HG03159 (cell line): ENCODE data around the gene OCIAD1.
"Not testable (repeated sequence)": the region's sequence is repeated elsewhere in the genome, so short reads cannot be mapped to it uniquely, and the experiment has no call there.

Source experiments
- ATAC-seq: cut with Tn5 transposase; IDR thresholded peaks from one replicate; pipeline ENCODE4 v1.9.1; 2021; ENCODE audit warnings: mild to moderate bottlenecking, moderate library complexity; ENCODE audit not compliant: unreplicated experiment

Gene OCIAD1

GRCh38 chr4:48816297-48816696, 14.6 kb upstream of the OCIAD1 start:
- ATAC-seq: not testable (repeated sequence)

- ATAC-seq: no peak
These were observed 13.9 kb upstream of the OCIAD1 start for GRCh38 chr4:48816971-48817370.

- not testable (repeated sequence) for ATAC-seq
These were observed 9.5 kb upstream of the OCIAD1 start for GRCh38 chr4:48821431-48821830.

- no peak for ATAC-seq
These were observed 3.3 kb upstream of the OCIAD1 start for GRCh38 chr4:48827622-48828021.

- ATAC-seq: no peak
These were observed 693 bp downstream of the OCIAD1 start for GRCh38 chr4:48831532-48832030.

GRCh38 chr4:48832571-48832970, 1.7 kb downstream of the OCIAD1 start:
- ATAC-seq: no peak

- no peak for ATAC-seq
These were observed 5.8 kb downstream of the OCIAD1 start for GRCh38 chr4:48836658-48837057.

- ATAC-seq: no peak
These were observed 10.3 kb downstream of the OCIAD1 start for GRCh38 chr4:48841045-48841827.

- no peak for ATAC-seq
These were observed 14.0 kb downstream of the OCIAD1 start for GRCh38 chr4:48844843-48845242.

GRCh38 chr4:48848799-48849198, 17.9 kb downstream of the OCIAD1 start:
- not testable (repeated sequence) for ATAC-seq

GRCh38 chr4:48851651-48852050, 20.8 kb downstream of the OCIAD1 start:
- no peak for ATAC-seq

- ATAC-seq: no peak
These were observed 22.9 kb downstream of the OCIAD1 start for GRCh38 chr4:48853604-48854394.

- ATAC-seq: no peak
These were observed 23.5 kb downstream of the OCIAD1 start for GRCh38 chr4:48854395-48854683.

- ATAC-seq: no peak
These were observed 24.1 kb downstream of the OCIAD1 start for GRCh38 chr4:48854982-48855381.

- ATAC-seq: no peak
These were observed 27.2 kb downstream of the OCIAD1 start for GRCh38 chr4:48858130-48858529.

- no peak for ATAC-seq
These were observed 31.1 kb downstream of the OCIAD1 start for GRCh38 chr4:48862038-48862437.

- no peak for ATAC-seq
These were observed 31.8 kb downstream of the OCIAD1 start for GRCh38 chr4:48862661-48863060.

GRCh38 chr4:48863728-48864127, 32.8 kb downstream of the OCIAD1 start:
- ATAC-seq: no peak

- ATAC-seq: not testable (repeated sequence)
These were observed 33.8 kb downstream of the OCIAD1 start for GRCh38 chr4:48864696-48865095.

GRCh38 chr4:48877827-48878535, 47.1 kb downstream of the OCIAD1 start:
- no peak for ATAC-seq
